ENCODE data around the gene ACKR2. TPM values are rescaled to one million over a fixed set of nuclear protein-coding genes. Genes with fewer than 3 reads are reported as not detected.

ACKR2 gene
- total RNA-seq, 3 donors from 2014 or later (not counting 1 experiment from before 2014, with no cell fraction given) = 0.56 to 0.95 (median 0.72) TPM

DNA sequence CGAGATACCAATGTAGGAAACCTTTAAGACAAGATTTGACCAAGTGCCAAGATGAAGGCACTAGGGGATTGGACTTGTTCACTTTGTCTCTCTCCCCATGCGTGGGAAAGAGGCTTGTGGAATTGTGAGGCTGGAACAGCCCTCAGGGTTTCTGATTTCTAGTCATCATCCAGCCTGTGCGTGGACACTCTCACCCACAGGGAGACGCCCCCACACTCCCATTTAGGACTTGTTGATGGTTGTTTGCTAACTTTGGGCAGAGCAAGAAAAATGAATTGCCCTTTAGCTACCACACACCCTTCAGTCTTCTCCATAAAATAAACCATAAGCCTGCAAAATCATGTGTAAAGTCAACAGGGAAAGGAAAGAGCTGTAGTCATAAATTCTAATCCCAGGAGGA, 18.4 kb downstream of the ACKR2 start:
- H3K27ac ChIP-seq (ENCODE audit: low read length) = no peak overlapping the region
- Mint-ChIP-seq H3K4me3 (no peak overlapping the region), H3K27ac (no peak overlapping the region), H3K9me3 (no peaks in the 10 kb centered on the region), H3K4me1 (peaks cover 8 to 13% of the 10 kb centered on the region in 2 donors), H3K27me3 (ENCODE audit: low read depth in 2 of 2) (peaks cover 16 to 21% of the 10 kb centered on the region in 2 donors), H3K36me3 (no peaks in the 10 kb centered on the region)
- peaks cover 3% of the 10 kb centered on the region for H3K4me1 ChIP-seq (ENCODE audit: control insufficient read depth, insufficient read depth, low read length)
- H3K4me3 ChIP-seq (ENCODE audit: low read length) = no peak overlapping the region
- WGBS (ENCODE audit: insufficient coverage) = 74% methylated on average over 1 of the region's 4 CpGs
- no peaks in the 10 kb centered on the region for H3K36me3 ChIP-seq (ENCODE audit: control insufficient read depth, insufficient read depth, low read length)
- TF ChIP-seq, protein P1, sequence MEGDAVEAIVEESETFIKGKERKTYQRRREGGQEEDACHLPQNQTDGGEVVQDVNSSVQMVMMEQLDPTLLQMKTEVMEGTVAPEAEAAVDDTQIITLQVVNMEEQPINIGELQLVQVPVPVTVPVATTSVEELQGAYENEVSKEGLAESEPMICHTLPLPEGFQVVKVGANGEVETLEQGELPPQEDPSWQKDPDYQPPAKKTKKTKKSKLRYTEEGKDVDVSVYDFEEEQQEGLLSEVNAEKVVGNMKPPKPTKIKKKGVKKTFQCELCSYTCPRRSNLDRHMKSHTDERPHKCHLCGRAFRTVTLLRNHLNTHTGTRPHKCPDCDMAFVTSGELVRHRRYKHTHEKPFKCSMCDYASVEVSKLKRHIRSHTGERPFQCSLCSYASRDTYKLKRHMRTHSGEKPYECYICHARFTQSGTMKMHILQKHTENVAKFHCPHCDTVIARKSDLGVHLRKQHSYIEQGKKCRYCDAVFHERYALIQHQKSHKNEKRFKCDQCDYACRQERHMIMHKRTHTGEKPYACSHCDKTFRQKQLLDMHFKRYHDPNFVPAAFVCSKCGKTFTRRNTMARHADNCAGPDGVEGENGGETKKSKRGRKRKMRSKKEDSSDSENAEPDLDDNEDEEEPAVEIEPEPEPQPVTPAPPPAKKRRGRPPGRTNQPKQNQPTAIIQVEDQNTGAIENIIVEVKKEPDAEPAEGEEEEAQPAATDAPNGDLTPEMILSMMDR (IDR thresholded peaks at IDR 0.05) = no peak
- H3K27me3 ChIP-seq (ENCODE audit: control insufficient read depth, insufficient read depth, low read length) = peaks cover 2% of the 10 kb centered on the region
- ATAC-seq (no peak), DNase-seq (no peak)
- intact Hi-C loops (cut with micrococcal nuclease) = no loop called here
- H3K9me3 ChIP-seq (ENCODE audit: control insufficient read depth, insufficient read depth, low read length) = no peaks in the 10 kb centered on the region

DNA sequence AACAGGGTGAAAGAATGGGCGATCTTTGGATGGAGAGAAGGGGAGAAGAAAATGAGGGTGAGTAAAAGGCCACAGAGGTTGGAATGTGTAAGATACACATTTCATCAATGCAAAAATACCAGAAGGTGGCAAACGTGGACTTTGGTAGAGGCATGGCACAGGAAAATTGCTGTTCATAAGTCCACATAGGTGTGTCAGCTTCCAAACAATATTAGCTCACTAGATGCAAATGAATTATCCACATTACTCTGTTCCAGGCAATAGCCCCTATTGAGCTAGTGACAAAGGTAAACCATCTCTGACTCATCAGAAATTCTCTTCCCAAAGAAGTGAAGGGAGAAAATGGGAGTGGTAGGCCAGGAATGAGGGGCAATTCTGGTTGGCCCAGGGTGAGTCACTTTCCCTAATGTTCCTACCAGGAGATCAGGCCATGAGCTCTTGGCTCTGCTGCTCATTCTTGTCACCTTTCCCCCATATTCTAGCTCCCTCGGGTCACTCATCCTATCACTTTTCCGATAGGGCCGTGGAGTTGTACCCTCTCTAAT, 19.9 kb downstream of the ACKR2 start:
- ATAC-seq (no peak), DNase-seq (no peak)
- H3K4me1 ChIP-seq (ENCODE audit: control insufficient read depth, insufficient read depth, low read length) = peaks cover 3% of the 10 kb centered on the region
- H3K4me3 Mint-ChIP-seq = no peak overlapping the region
- no peak overlapping the region for H3K27ac ChIP-seq (ENCODE audit: low read length)
- H3K4me3 ChIP-seq (ENCODE audit: low read length) = no peak overlapping the region
- intact Hi-C loops (cut with micrococcal nuclease) = no loop called here
- H3K27me3 ChIP-seq (ENCODE audit: control insufficient read depth, insufficient read depth, low read length) = peaks cover 2% of the 10 kb centered on the region
- no peaks in the 10 kb centered on the region for H3K36me3 ChIP-seq (ENCODE audit: control insufficient read depth, insufficient read depth, low read length)
- no peaks in the 10 kb centered on the region for H3K36me3 Mint-ChIP-seq
- H3K9me3 Mint-ChIP-seq = no peaks in the 10 kb centered on the region
- no peak overlapping the region for H3K27ac Mint-ChIP-seq
- TF ChIP-seq, protein P1 (IDR thresholded peaks at IDR 0.05) = no peak
- 87% methylated on average over 5 of the region's 5 CpGs for WGBS (ENCODE audit: insufficient coverage)
- peaks cover 8 to 13% of the 10 kb centered on the region in 2 donors for H3K4me1 Mint-ChIP-seq
- H3K27me3 Mint-ChIP-seq (ENCODE audit: low read depth in 2 of 2) = peaks cover 15 to 16% of the 10 kb centered on the region in 2 donors
- H3K9me3 ChIP-seq (ENCODE audit: control insufficient read depth, insufficient read depth, low read length) = no peaks in the 10 kb centered on the region

DNA sequence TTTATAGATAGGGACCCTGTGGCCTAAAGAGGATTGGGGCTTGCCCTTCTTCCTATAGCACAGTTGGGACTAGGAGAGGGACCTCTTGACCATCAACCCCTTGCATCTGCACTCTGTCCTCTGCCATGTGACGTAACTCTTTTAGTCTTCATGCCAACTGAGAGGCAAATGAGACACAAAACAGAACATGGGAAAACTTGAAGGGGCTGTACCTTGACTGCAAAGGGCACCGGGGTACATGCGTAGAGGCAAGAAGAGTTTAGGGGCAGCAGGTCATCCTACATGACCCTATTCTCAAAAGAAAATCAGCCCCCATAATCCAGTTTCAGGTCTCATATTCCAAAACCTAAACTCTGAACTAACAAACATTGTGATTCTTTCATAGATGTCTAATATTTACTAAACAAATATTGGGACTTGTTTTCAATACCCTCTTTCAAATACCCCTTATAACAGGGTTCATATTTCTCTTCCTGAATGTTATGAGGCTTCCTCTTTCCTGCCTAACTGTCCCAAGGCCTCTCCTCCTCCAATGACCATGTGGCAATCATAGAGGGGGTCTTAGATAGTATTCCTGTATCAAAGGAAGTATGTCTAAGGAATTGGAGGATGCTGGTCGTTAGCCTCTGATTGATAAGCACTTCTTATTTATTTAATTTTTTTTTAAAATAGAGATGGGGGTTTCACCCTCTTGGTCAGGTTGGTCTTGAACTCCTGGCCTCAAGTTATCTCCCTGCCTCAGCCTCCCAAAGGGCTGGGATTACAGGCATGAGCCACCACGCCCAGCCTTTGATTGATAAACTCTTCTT, 20.6 kb downstream of the ACKR2 start:
- H3K27ac Mint-ChIP-seq = no peak overlapping the region
- ATAC-seq (no peak), DNase-seq (no peak)
- WGBS (ENCODE audit: insufficient coverage) = 88% methylated on average over 4 of the region's 5 CpGs
- Histone ChIP-seq H3K27ac (ENCODE audit: low read length) (no peak overlapping the region), H3K9me3 (ENCODE audit: control insufficient read depth, insufficient read depth, low read length) (no peaks in the 10 kb centered on the region), H3K4me3 (ENCODE audit: low read length) (no peak overlapping the region), H3K36me3 (ENCODE audit: control insufficient read depth, insufficient read depth, low read length) (no peaks in the 10 kb centered on the region), H3K27me3 (ENCODE audit: control insufficient read depth, insufficient read depth, low read length) (peaks cover 2% of the 10 kb centered on the region), H3K4me1 (ENCODE audit: control insufficient read depth, insufficient read depth, low read length) (peaks cover 3% of the 10 kb centered on the region)
- peaks cover 15 to 16% of the 10 kb centered on the region in 2 donors for H3K27me3 Mint-ChIP-seq (ENCODE audit: low read depth in 2 of 2)
- intact Hi-C loops (cut with micrococcal nuclease) = loop anchor here (2.0 kb wide), 1 partner anchor 49 kb away; no protein-coding TSS in a partner anchor
- H3K4me3 Mint-ChIP-seq = no peak overlapping the region
- no peaks in the 10 kb centered on the region for H3K9me3 Mint-ChIP-seq
- TF ChIP-seq, protein P1 (IDR thresholded peaks at IDR 0.05) = no peak
- H3K36me3 Mint-ChIP-seq = no peaks in the 10 kb centered on the region
- H3K4me1 Mint-ChIP-seq = peaks cover 8 to 13% of the 10 kb centered on the region in 2 donors

Data from natural killer cell (primary cell).